DMS 273 (cell line): ENCODE measurements around the gene RXFP1.
"Not testable (repeated sequence)": the region's sequence is repeated elsewhere in the genome, so short reads cannot be mapped to it uniquely, and the experiment has no call there.

Experiments
- DNase-seq: peaks from one replicate; lab custom pipeline; 2025; ENCODE audit not compliant: unreplicated experiment; lab: John Stamatoyannopoulos, UW

RXFP1 gene

GRCh38 chr4:158606969-158607368, 85.3 kb downstream of the RXFP1 start:
- DNase-seq = no peak

- no peak for DNase-seq
Measured at GRCh38 chr4:158609116-158609515, 87.4 kb downstream of the RXFP1 start.

GRCh38 chr4:158610790-158611189, 89.1 kb downstream of the RXFP1 start:
- no peak for DNase-seq

- no peak for DNase-seq
Measured at GRCh38 chr4:158613046-158613445, 91.4 kb downstream of the RXFP1 start.

GRCh38 chr4:158617956-158618355, 96.3 kb downstream of the RXFP1 start:
- no peak for DNase-seq

GRCh38 chr4:158621729-158622128, 100.0 kb downstream of the RXFP1 start:
- DNase-seq = no peak

GRCh38 chr4:158622251-158622650, 100.6 kb downstream of the RXFP1 start:
- no peak for DNase-seq

GRCh38 chr4:158624889-158625478, 103.3 kb downstream of the RXFP1 start:
- peak; percentile 72 for DNase-seq

GRCh38 chr4:158625544-158625943, 103.9 kb downstream of the RXFP1 start:
- DNase-seq = no peak

- DNase-seq = peak; percentile 13
Measured at GRCh38 chr4:158630893-158631292, 109.2 kb downstream of the RXFP1 start.

- no peak for DNase-seq
Measured at GRCh38 chr4:158636619-158637018, 114.9 kb downstream of the RXFP1 start.

GRCh38 chr4:158644356-158644755, 122.7 kb downstream of the RXFP1 start:
- no peak for DNase-seq

- no peak for DNase-seq
Measured at GRCh38 chr4:158644760-158645159, 123.1 kb downstream of the RXFP1 start.

GRCh38 chr4:158649111-158649680, 127.5 kb downstream of the RXFP1 start:
- no peak for DNase-seq

- DNase-seq = no peak
Measured at GRCh38 chr4:158652920-158653319, 131.2 kb downstream of the RXFP1 start.

- DNase-seq = no peak
Measured at GRCh38 chr4:158656439-158656838, 134.8 kb downstream of the RXFP1 start.

GRCh38 chr4:158657291-158657690, 135.6 kb downstream of the RXFP1 start:
- no peak for DNase-seq

- not testable (repeated sequence) for DNase-seq
Measured at GRCh38 chr4:158663255-158663654, 141.6 kb downstream of the RXFP1 start.

- DNase-seq = not testable (repeated sequence)
Measured at GRCh38 chr4:158663707-158664625, 142.3 kb downstream of the RXFP1 start.

- DNase-seq = no peak
Measured at GRCh38 chr4:158664806-158665205, 143.1 kb downstream of the RXFP1 start.

- DNase-seq = no peak
Measured at GRCh38 chr4:158666892-158667291, 145.2 kb downstream of the RXFP1 start.

GRCh38 chr4:158667651-158668198, 146.0 kb downstream of the RXFP1 start:
- peak; percentile 58 for DNase-seq
